Motor neuron (in vitro differentiated cells): Measurements from ENCODE around the gene GUCY1A1. TPM values are rescaled to one million over a fixed set of nuclear protein-coding genes. Genes with fewer than 3 reads are reported as not detected.

ENCODE experiments used
- ATAC-seq, 8 experiments: fragments of 200-7000 bp; cut with Tn5 transposase; replicated peaks in 6 of 8; 2 replicates each; pipeline ENCODE4 v1.8.0; 2021; ENCODE audit warnings: mild to moderate bottlenecking in 8 of 8, moderate library complexity in 8 of 8
- H3K27ac ChIP-seq, 2 donors: fragments of 250-450 bp; sonication (Bioruptor Pico); 2 replicates each; pipeline ENCODE4 v1.9.0; 2021; ENCODE audit warnings: antibody characterized with exemption in 2 of 2, mild to moderate bottlenecking in 2 of 2, moderate library complexity in 1 of 2
- H3K4me1 ChIP-seq, 2 donors: fragments of 250-450 bp; sonication (Bioruptor Pico); replicated peaks in 1 of 2; 2 replicates each; pipeline ENCODE4 v1.6.1; 2021; ENCODE audit warnings: antibody characterized with exemption in 2 of 2, mild to moderate bottlenecking in 2 of 2, moderate library complexity in 1 of 2
- H3K4me3 ChIP-seq, 5 donors: fragments of 250-450 bp; sonication (Bioruptor Pico); 2 replicates each; pipeline ENCODE4 v1.9.0; 2021; ENCODE audit warnings: antibody characterized with exemption in 5 of 5, mild to moderate bottlenecking in 5 of 5, moderate library complexity in 4 of 5
- WGBS, 10 experiments: fragments of 450-650 bp; shearing (Covaris generic); methylation state at CpG; one replicate each; pipeline ENCODE4 v1.0.0; 2022; 5-methylcytosine and 5-hydroxymethylcytosine counted together
- in situ Hi-C, 9 experiments: fragments of 400-800 bp; cut with MboI; loops; one replicate each; pipeline ENCODE4 v1.15.0; 2021; ENCODE audit warnings: low sequenced_read_pairs in 9 of 9, low pct_unique_long_range_greater_than_20kb in 2 of 9; ENCODE audit not compliant: unreplicated experiment in 9 of 9
- total RNA-seq, 8 experiments: library from RNA; unstranded; fragments of 300-600 nt; gene quantifications; 2 replicates each; pipeline versions ENCODE4 v1.2.3 to v1.2.4, GENCODE V29; 2022

Gene GUCY1A1
- total RNA-seq, 8 experiments from 2014 or later, result 0.10 to 28.3 (median 9.5) TPM; not detected in 1

DNA sequence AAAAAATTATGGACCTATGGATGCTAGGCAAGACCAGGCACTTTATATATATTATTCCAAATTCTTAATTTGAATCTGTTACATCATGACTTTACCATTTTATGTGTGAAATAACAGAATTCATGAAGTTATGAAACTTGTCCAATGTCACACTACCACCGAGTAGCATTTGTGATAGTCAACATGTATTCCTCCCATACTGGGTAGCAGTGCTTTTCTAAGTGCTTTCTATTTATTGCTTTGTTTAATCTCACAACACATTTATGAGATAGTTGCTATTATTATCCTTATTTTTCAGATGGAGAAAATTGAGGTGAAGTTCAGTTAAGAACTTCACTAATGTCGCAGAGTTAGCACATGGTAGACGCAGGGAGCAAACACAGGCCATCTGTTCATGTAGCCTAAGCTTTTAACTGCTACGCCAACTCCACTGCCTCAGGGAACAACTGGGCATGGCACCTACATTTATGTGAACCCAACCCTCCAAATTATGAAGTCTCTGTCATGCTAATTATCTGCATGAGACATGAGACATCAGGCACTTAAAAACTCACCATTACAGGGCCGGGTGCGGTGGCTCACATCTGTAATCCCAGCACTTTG is 20.8 kb downstream of the GUCY1A1 start:
- Histone ChIP-seq H3K27ac (no peak overlapping the region), H3K4me3 (no peak overlapping the region), H3K4me1 (no peaks in the 10 kb centered on the region)
- 14 to 100% (median 89%) methylated on average over 1 to 6 of the region's 6 CpGs; no CpG with 5 or more reads in 2 of the 10 experiments for WGBS, 10 experiments
- in situ Hi-C loops, result no loop called here
- ATAC-seq, result peak in 2 of 8 experiments; percentile 33 to 45

DNA sequence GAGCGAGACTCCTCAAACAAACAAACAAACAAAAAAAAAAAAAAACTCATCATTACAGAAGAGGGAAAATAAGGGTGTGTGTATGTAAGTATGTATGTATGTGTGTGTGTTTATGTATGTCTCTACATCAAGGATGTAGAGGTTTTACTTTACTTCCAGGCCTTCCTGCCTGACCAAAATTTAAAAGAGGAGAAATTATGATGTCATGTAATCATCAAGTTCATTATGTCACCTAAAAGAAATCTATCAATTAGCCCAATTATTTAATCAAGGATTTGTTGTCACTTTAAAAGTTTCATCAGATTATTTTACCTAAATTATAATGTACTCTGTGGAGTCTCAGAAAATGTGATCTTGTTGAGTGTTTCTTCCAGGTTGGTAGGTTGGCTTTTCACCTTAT is 21.6 kb downstream of the GUCY1A1 start:
- WGBS, 10 experiments, result 67 to 83% methylated on average over 1 of the region's 1 CpG; no CpG with 5 or more reads in 8 of the 10 experiments
- no peak for ATAC-seq

DNA sequence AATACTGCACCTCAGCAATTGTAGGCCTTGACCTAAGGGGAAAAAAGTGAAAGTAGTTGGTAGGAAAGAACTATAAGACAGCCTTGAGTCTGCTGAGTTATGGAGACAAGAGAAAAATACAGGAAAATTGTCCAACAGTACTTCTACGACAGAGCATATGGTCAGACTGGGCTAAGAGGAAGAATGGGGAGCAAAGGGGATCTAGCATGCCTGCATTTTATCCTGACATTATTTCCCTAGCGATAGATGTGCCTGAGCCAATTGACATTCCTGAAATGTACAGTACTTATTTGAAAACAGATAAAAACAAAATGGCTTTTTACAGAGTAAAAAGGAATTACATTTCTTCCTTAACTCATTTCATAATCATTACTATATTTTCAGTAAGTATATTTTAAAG is 22.2 kb downstream of the GUCY1A1 start:
- in situ Hi-C loops, result no loop called here
- no peak overlapping the region for H3K27ac ChIP-seq
- no peaks in the 10 kb centered on the region for H3K4me1 ChIP-seq
- WGBS, 10 experiments, result 30 to 100% (median 73%) methylated on average over 1 to 2 of the region's 2 CpGs; no CpG with 5 or more reads in 1 of the 10 experiments
- H3K4me3 ChIP-seq, result no peak overlapping the region
- no peak for ATAC-seq

More for the DNA sequence above, 21.6 kb downstream of the GUCY1A1 start:
- Histone ChIP-seq H3K27ac (no peak overlapping the region), H3K4me3 (no peak overlapping the region), H3K4me1 (no peaks in the 10 kb centered on the region)
- in situ Hi-C loops, result no loop called here

DNA sequence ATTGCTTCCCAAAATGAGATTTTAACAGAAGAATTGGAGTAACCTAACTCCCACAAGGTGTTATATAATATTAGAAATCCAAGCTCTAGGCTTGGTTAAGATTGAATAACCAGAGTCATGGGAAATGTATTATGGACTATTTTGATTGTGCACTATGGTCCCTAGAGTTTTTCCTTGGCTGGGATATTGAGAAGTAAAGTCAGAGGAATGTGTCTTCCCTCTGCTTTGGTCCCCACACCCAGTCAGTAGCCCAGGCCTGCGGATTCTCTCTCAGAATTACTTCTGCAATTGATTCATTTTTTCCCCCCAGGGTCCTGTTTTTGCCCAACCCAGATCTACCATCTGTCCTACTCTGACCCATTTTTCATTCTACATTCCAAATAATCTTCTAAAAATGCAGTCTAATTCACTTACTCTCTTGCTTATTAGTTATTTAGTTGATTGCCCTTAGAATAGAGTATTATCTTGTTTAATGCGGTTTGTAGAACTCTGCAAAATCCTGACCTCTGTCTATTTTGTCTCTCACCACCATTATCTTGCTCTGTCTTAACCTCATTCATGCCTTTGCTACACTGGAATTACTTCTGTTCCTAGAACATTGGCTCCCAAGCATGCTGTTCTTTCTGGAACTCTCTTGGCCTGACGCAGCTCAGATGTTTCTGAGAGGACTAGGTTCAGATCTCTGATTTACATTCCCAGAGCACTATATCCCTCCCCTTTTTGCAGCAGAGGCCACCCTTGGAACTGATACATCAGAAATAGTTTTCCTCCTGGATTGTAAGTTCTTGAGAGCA is 23.6 kb downstream of the GUCY1A1 start:
- WGBS, 10 experiments, result 25 to 100% (median 100%) methylated on average over 1 to 3 of the region's 3 CpGs; no CpG with 5 or more reads in 3 of the 10 experiments
- ATAC-seq, result no peak
- Histone ChIP-seq H3K27ac (no peak overlapping the region), H3K4me3 (no peak overlapping the region), H3K4me1 (no peaks in the 10 kb centered on the region)
- in situ Hi-C loops, result no loop called here

DNA sequence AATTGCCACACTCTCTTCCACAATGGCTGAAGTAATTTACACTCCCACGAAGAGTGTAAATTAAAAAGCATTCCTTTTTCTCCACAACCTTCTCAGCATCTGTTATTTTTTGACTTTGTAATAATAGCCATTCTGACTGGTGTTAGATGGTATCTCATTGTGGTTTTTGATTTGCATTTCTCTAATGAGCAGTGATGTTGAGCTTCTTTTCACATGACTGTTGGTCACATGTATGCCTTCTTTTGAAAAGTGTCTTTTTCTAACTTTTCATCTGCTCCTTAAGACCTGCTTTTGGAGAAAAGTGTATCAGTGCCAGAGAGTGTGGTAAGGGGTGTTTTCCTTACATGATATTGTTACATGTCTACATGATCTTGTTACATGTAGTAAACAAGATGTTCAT is 25.7 kb downstream of the GUCY1A1 start:
- in situ Hi-C loops, result no loop called here
- 43 to 100% (median 63%) methylated on average over 1 of the region's 1 CpG; no CpG with 5 or more reads in 2 of the 10 experiments for WGBS, 10 experiments

DNA sequence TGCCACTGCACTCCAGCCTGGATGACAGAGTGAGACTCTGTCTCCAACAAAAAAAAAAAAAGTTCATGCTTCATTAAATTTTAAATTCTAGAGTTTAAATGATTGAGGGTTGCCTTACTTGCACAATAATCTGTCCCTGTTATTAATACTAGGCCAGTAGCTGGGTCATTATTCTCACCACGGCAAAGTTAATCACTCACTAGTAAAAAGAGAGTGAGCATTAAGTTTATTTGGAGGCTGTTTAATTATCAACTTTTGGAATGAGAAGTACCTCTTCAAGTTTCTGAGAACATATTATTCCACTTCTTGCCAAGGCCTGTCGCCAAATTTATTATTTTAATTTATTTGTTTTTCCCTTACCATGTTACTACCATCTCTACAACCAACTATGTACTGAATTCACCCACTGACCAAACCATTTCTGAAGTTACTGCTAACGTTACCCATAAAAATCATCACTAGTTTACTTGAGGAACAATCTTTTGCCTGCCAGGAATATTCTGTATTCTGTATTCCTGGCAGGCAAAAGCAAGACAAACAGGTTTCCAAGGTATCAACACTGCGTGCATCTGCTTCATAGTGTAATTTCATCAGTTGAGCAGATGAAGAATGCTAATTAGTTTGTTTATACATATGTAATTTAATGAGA is 26.5 kb downstream of the GUCY1A1 start:
- WGBS, 10 experiments, result 0 to 89% (median 65%) methylated on average over 1 to 4 of the region's 4 CpGs; no CpG with 5 or more reads in 2 of the 10 experiments
- ATAC-seq, result no peak
- H3K4me3 ChIP-seq, result no peak overlapping the region
- H3K4me1 ChIP-seq, result no peaks in the 10 kb centered on the region
- H3K27ac ChIP-seq, result no peak overlapping the region
- in situ Hi-C loops, result no loop called here

More for the DNA sequence above, 25.7 kb downstream of the GUCY1A1 start:
- H3K4me3 ChIP-seq, result no peak overlapping the region
- no peak overlapping the region for H3K27ac ChIP-seq
- ATAC-seq, result no peak
- H3K4me1 ChIP-seq, result no peaks in the 10 kb centered on the region

DNA sequence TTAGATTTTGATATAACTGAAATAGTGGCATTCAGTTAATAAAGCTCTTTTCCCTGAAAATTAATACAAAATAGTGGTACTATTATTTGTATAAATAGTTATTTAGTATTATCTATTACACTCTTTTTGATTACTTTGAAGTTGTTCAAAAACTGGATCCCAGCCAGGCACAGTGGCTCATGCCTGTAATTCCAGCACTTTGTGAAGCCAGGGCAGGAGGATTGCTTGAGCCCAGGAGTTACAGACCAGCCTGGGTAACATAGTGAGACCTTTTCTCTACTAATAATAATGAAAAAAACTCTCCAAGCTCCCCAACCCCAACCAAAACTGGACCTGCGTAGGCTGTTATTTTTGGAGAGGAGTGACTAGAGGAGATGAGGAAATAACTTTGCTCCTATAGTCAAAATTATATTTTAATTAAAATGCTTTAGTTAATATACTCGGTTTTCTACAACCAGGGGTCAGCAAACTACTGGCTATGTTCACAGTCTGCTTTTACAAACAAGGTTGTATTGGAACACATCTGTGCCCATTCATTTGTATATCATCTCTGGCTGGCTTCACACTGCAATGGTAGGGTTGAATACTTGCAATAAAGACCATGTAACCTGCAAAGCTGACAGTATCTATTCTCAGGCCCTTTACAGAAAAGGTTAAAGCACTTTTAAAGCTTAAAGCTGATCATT is 27.6 kb downstream of the GUCY1A1 start:
- H3K4me1 ChIP-seq, result no peaks in the 10 kb centered on the region
- WGBS, 10 experiments, result 0 to 100% (median 62%) methylated on average over 1 to 2 of the region's 2 CpGs; no CpG with 5 or more reads in 4 of the 10 experiments

DNA sequence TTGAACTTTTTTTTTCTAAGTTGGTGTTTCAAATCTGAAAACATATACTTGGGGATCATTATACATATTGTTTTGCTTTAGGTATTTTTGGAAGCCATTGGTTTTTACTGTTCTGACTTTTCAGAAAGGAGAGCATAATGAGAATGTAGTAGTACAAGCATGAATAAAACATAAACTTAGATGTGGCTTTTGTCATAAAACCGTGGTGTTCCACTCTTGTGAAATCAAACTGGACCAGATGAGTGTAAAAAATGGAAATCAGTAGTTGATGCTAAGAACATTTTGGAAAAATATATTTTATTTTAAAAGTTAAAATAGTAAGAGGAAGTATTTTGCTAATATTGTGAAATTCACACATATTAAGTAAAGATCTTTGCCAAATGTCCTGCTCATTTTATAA is 29.6 kb downstream of the GUCY1A1 start:
- H3K4me3 ChIP-seq, result no peak overlapping the region
- ATAC-seq, result no peak
- in situ Hi-C loops, result no loop called here
- H3K4me1 ChIP-seq, result no peaks in the 10 kb centered on the region
- H3K27ac ChIP-seq, result no peak overlapping the region
- 0 to 92% (median 73%) methylated on average over 1 of the region's 1 CpG; no CpG with 5 or more reads in 1 of the 10 experiments for WGBS, 10 experiments

More for the DNA sequence above, 27.6 kb downstream of the GUCY1A1 start:
- in situ Hi-C loops, result no loop called here
- no peak overlapping the region for H3K27ac ChIP-seq
- H3K4me3 ChIP-seq, result no peak overlapping the region
- ATAC-seq, result no peak

DNA sequence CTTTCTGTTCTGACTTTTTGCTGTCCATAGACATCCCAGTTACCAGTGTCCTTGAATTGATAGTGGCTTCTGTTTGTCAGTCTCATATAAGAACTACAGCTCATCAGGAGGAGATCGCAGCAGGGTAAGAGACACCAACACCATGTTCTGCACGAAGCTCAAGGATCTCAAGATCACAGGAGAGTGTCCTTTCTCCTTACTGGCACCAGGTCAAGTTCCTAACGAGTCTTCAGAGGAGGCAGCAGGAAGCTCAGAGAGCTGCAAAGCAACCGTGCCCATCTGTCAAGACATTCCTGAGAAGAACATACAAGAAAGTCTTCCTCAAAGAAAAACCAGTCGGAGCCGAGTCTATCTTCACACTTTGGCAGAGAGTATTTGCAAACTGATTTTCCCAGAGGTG is 30.1 kb downstream of the GUCY1A1 start:
- in situ Hi-C loops, result no loop called here
- Histone ChIP-seq H3K4me3 (no peak overlapping the region), H3K4me1 (no peaks in the 10 kb centered on the region), H3K27ac (no peak overlapping the region)
- WGBS, 10 experiments, result 7 to 100% (median 75%) methylated on average over 1 to 6 of the region's 6 CpGs
- no peak for ATAC-seq

DNA sequence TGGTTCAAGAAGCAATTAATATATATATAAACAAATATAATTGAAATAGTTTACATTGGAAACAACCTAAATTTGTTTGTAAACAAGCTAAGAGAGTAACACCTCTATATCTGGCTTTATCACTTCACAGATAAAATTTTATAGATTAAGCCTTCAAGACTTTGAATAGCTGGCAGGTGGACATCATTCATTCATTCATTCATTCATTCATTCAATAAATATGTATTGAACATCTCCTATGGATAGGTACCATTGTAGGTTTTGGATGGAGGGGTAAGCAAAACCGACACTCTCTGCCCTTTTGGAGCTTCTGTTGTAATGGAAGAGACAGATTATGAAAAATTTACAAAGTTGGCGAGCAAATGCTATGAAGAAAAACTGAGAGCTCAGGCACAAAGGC is 35.2 kb downstream of the GUCY1A1 start:
- Histone ChIP-seq H3K27ac (no peak overlapping the region), H3K4me1 (peaks cover 0 to 6% of the 10 kb centered on the region in 2 donors), H3K4me3 (no peak overlapping the region)
- no peak for ATAC-seq
- in situ Hi-C loops, result no loop called here
- 0 to 100% (median 73%) methylated on average over 1 to 2 of the region's 2 CpGs; no CpG with 5 or more reads in 1 of the 10 experiments for WGBS, 10 experiments

DNA sequence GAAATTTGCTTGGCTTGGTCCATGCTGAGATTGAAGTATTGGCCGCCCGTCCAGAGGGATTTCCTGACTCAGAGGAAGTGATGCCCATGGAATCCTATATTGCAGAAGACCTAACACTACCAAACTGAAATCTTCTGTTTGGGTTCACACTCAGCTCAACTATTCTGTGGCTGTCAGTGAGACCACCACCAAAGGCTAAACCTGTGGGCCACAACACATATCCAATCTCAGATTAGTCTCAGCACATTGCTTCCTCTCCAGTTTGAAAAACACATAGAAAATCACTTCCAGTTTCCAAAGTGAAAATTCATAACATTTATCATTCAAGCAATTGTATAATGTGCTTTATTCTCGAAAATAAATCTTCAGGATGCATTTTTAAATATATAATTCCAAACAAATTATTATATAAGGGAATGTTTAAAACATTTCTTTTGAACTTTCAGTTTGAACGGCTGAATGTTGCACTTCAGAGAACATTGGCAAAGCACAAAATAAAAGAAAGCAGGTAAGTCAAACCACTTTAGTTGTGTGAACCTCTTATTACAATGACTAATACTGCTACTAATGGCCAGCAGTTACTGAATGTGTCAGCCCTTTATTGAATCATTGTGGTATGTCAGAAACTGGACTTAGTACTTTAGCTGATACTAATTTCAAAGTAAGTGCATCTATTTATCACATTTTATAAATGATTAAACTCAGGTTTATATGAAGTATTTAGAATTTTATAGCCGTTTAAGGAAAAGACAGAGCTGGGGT is 37.0 kb downstream of the GUCY1A1 start:
- WGBS, 10 experiments, result 16 to 95% (median 73%) methylated on average over 2 to 5 of the region's 5 CpGs
- H3K27ac ChIP-seq, result no peak overlapping the region
- in situ Hi-C loops, result no loop called here
- peak in 1 of 8 experiments; percentile 20 for ATAC-seq
- no peak overlapping the region for H3K4me3 ChIP-seq
- peaks cover 0 to 6% of the 10 kb centered on the region in 2 donors for H3K4me1 ChIP-seq

DNA sequence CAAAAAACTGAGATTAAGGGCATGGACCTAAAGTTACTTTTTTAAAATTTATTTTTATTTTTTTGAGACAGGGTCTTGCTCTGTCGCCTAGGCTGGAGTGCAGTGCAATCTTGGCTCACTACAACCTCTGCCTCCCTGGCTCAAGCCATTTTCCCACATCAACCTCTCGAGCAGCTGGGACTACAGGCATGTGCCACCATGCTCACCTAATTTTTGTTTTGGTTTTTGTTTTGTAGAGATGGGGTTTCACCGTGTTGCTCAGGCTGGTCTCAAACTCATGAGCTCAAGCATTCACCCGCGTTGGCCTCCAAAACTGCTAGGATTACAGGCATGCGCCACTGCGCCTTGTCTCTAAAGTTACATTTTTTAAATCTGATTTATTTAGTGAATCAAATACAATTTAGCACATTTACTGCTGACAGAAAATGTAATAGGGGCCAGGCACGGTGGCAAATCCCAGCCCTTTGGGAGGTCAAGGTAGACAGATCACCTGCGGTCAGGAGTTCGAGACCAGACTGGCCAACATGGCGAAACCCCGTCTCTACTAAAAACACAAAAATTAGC is 38.3 kb downstream of the GUCY1A1 start:
- in situ Hi-C loops, result no loop called here
- H3K27ac ChIP-seq, result no peak overlapping the region
- ATAC-seq, result no peak
- 50 to 100% (median 88%) methylated on average over 1 to 9 of the region's 12 CpGs; no CpG with 5 or more reads in 2 of the 10 experiments for WGBS, 10 experiments
- H3K4me1 ChIP-seq, result peaks cover 0 to 6% of the 10 kb centered on the region in 2 donors
- H3K4me3 ChIP-seq, result no peak overlapping the region
